IPS-11a (cell line): ENCODE measurements around the gene SLC25A19.

Experiments used
- H3K4me3 ChIP-seq: one replicate; pipeline ENCODE4 v1.5.1; 2013; ENCODE audit warnings: low read depth, low read length, control low read depth

Gene SLC25A19

GRCh38 chr17:75241996-75242460 is 47.2 kb downstream of the SLC25A19 start:
- H3K4me3 ChIP-seq, result no peak overlapping the region

DNA sequence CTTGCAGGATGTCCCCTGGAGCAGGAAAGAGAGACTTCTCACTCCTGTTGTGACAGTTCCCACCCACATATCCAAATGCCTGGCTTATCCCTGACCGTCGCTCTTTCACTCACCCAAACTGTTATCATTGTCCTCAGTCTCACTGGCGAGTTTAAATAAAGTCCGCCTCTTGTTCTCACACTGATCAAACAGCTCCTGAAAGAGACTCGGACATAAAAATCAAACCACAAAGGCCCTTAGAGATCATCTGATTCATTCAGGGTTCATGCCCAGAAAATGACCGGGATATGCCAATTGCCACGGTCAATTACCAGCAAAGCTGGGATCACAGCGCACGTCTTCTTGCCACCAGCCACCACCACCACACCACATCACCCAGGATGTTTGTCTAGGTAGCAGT is 47.7 kb downstream of the SLC25A19 start:
- no peak overlapping the region for H3K4me3 ChIP-seq

DNA sequence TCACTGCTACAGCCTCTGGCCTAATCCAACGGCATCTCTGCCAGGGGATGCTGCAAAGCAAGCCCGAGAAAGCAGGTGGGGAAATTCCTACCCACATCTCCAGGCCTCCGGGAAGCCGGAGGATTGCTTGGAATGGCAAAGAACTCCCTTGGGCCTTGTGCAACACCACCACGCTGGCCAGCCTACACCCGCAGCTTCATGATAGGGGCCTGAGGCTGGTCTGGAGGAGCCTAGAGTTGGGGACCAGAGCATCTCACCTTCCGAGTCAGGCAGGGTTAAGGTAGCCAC is 48.1 kb downstream of the SLC25A19 start:
- no peak overlapping the region for H3K4me3 ChIP-seq

DNA sequence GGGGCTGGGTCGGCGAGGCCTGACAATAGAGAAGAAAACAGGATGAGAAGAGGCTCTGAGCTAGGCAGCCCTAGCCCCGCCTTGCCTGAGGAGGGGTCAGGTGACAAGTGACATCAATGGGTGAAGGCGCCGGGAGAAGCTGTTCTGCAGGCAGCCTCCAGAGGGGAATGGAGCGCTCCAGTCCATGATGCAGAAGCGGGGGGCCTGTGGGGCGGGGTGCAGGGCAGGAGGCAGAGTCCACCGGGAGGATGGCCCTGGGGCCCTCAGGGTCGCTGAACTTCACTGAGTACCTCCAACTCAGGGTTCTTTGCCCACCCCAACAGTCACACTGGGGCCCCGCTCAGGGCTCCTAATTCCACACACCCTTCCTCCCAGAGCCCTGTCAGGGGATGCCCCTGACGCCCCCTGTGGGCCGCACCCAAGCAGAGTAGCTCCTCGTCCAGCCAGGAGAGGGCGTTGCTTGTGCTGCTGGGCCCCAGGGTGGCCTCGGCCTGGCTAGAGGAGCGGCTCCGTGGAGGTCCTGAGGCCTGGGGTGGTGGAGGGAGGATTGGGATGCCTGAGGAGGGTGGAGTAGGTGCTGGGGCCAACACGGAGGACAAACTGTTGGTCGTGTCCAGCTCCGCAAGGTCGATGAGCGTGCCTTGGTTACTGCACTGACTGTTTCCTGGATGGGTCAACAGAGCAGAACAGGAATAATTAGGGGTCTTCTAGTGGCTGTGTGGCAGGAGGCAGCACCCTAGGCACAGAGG is 48.7 kb downstream of the SLC25A19 start:
- no peak overlapping the region for H3K4me3 ChIP-seq

DNA sequence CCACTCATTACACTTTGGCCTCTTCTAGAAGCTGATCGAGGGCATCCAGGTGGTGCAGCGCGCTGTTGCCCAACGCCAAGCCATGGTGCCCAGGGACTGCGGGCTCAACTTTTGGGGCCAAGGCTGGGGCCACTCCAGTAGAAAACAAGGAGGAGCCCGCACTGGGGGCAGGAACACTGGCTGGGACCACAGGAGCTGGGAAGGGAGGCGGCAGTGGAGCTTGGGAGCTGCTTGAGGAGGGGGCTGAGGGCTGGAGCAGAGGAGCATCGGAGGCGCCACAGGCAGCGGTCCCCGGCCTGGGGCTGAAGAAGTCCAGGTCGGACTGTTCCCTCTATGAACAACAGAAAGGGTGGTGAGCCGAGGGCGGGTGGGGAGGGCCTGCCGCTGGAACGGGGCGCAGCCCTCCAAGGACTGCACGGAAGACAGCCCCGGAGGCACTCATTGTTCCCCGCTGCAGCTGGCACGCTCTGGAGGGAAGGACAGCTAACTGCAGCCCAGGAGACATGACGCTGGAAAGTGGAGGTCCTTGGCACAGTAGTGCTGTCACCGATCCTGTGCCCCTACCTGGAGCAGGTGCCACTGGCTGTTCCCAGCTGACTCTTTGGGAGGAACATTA is 49.3 kb downstream of the SLC25A19 start:
- H3K4me3 ChIP-seq, result no peak overlapping the region

DNA sequence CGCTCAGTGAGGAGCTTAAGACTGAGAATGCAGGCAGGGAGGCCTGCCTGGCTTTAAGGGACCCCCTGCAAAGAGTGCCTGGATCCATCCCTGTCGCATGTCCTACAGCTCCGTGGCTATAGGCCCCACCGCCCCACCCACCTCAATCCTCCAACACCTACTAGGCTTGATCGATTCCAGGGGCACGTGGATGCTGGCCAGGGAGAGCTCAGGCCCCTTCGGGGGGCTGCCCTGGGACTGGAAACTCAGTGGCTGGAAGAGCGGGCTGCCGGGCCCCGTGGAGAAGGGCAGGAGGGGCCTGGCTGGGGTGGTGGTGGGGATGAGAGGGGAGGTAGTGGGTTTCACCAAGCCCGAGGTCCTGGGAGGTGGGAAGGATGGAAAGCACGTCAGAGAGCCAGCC is 50.0 kb downstream of the SLC25A19 start:
- H3K4me3 ChIP-seq, result no peak overlapping the region

GRCh38 chr17:75238684-75239191 is 50.5 kb downstream of the SLC25A19 start:
- H3K4me3 ChIP-seq, result no peak overlapping the region

GRCh38 chr17:75238020-75238580 is 51.1 kb downstream of the SLC25A19 start:
- no peak overlapping the region for H3K4me3 ChIP-seq

GRCh38 chr17:75237100-75238014 is 51.9 kb downstream of the SLC25A19 start:
- H3K4me3 ChIP-seq, result no peak overlapping the region

DNA sequence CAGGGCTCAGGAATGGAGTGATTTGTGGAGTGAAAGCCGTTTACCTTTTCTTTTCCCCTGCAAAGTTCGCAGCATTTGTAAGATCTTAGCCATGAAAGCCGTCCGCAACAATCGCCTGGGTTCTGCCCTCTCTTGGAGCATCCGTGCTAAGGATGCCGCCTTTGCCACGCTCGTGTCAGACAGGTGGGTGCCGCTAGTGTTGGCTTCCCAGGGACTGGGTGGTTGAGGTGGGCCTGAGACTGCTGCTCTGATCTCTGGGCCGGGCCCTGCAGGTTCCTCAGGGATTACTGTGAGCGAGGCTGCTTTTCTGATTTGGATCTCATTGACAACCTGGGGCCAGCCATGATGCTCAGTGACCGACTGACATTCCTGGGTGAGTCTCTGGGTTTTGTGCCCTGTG is 56.4 kb downstream of the SLC25A19 start:
- H3K4me3 ChIP-seq, result no peak overlapping the region

- H3K4me3 ChIP-seq, result no peak overlapping the region
Measured at GRCh38 chr17:75231741-75232464, 57.3 kb downstream of the SLC25A19 start.

DNA sequence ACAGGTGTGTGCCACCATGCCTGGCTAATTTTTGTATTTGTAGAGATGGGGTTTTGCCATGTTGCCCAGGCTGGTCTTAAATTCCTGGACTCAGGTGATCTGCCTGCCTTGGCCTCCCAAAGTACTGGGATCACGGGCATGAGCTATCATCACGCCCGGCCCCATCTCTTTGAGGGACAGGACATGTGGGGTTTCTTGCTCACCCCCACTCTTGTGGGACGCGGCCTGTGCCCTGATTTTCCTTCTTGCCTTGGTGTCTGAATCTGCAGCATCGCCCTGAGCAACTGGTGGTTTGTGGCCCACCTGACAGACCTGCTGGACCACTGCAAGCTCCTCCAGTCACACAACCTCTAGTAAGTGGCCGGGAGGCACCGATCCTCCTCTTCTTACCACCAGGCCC is 58.2 kb downstream of the SLC25A19 start:
- H3K4me3 ChIP-seq, result no peak overlapping the region

- no peak overlapping the region for H3K4me3 ChIP-seq
Measured at GRCh38 chr17:75228847-75229246, 60.4 kb downstream of the SLC25A19 start.

- H3K4me3 ChIP-seq, result no peak overlapping the region
Measured at GRCh38 chr17:75228305-75228704, 60.9 kb downstream of the SLC25A19 start.

- no peak overlapping the region for H3K4me3 ChIP-seq
Measured at GRCh38 chr17:75227729-75228128, 61.5 kb downstream of the SLC25A19 start.

DNA sequence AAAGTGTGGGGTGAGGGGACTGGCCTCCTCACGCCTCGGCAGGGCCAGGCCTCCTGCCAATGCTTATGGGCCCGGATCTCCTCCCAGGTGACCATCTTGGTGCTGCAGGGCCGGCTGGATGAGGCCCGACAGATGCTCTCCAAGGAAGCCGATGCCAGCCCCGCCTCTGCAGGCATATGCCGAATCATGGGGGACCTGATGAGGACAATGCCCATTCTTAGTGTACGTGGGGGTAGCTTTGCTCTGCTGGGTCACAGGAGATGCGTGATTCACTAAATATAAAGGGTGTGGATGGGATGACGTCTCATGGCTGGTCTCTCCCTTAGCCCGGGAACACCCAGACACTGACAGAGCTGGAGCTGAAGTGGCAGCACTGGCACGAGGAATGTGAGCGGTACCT is 64.2 kb downstream of the SLC25A19 start:
- H3K4me3 ChIP-seq, result no peak overlapping the region
